Activated T-helper 17 cell treated with anti-CD3 and anti-CD28 coated beads, Interleukin-2, amount 50 U/mL, for 72 hours (primary cell): ENCODE data around the gene OR13F1. TPM values are rescaled to one million over a fixed set of nuclear protein-coding genes. Genes with fewer than 3 reads are reported as not detected.

Experiments used
- total RNA-seq, 2 donors: library from RNA; stranded (reverse); gene quantifications; one replicate each; pipeline ENCODE4 v1.2.3, GENCODE V29; 2022

OR13F1 gene
- total RNA-seq, 2 donors from 2014 or later = not detected

Other genes with a start within 250 kb of the OR13F1 start
- gene OR13C4, start 22.9 kb downstream of the OR13F1 start, total RNA-seq = not detected
- gene OR13C3, start 32.6 kb downstream of the OR13F1 start, total RNA-seq = not detected
- gene OR13C8, start 64.9 kb downstream of the OR13F1 start, total RNA-seq = not detected
- gene OR13C5, start 95.2 kb downstream of the OR13F1 start, total RNA-seq = not detected
- not detected for gene OR13C2, start 101.4 kb downstream of the OR13F1 start, total RNA-seq
- gene OR13C9, start 113.9 kb downstream of the OR13F1 start, total RNA-seq = not detected
- not detected for gene OR13D1, start 190.3 kb downstream of the OR13F1 start, total RNA-seq
- 10 to 100 TPM in 1 of 2 donors, 1 to 10 TPM in 1; 7.1 to 10.3 TPM for gene NIPSNAP3A, start 243.4 kb downstream of the OR13F1 start, total RNA-seq